SK-N-SH treated with all-trans-retinoic acid at 6 μM for 48 hours (cell line): ENCODE data around the gene KANK3.

Source experiments
- BACH2 ChIP-seq: fragments of 250-450 bp; sonication (Bioruptor Pico); IDR thresholded peaks from 2 replicates; pipeline ENCODE4 v1.9.0; 2021; ENCODE audit warnings: mild to moderate bottlenecking, borderline replicate concordance
- RARB ChIP-seq: fragments of 250-450 bp; sonication (Bioruptor Pico); IDR thresholded peaks from 2 replicates; pipeline ENCODE4 v1.8.0; 2021; ENCODE audit warnings: mild to moderate bottlenecking, moderate library complexity
- SNAI2 ChIP-seq: fragments of 250-450 bp; sonication (Bioruptor Pico); IDR thresholded peaks from 2 replicates; pipeline ENCODE4 v1.5.0; 2020; ENCODE audit warnings: mild to moderate bottlenecking, moderate library complexity
- TCF4 ChIP-seq: fragments of 250-450 bp; sonication (Bioruptor Pico); IDR thresholded peaks from 2 replicates; pipeline ENCODE4 v1.8.0; 2021; ENCODE audit warnings: mild to moderate bottlenecking, moderate library complexity, borderline replicate concordance
- ZFP3 ChIP-seq: fragments of 250-450 bp; sonication (Bioruptor Pico); IDR thresholded peaks from 2 replicates; pipeline ENCODE4 v1.5.0; 2020; ENCODE audit warnings: mild to moderate bottlenecking, moderate library complexity
- TF ChIP-seq, protein P1 (sequence below): fragments of 250-450 bp; sonication (Bioruptor Pico); IDR thresholded peaks from 2 replicates; pipeline ENCODE4 v1.8.0; 2020; ENCODE audit warnings: mild to moderate bottlenecking, moderate library complexity, borderline replicate concordance
- TF ChIP-seq, protein P2 (sequence below): fragments of 250-450 bp; sonication (Bioruptor Pico); IDR thresholded peaks from 2 replicates; pipeline ENCODE4 v1.5.0; 2020; ENCODE audit warnings: mild to moderate bottlenecking, moderate library complexity

DNA sequence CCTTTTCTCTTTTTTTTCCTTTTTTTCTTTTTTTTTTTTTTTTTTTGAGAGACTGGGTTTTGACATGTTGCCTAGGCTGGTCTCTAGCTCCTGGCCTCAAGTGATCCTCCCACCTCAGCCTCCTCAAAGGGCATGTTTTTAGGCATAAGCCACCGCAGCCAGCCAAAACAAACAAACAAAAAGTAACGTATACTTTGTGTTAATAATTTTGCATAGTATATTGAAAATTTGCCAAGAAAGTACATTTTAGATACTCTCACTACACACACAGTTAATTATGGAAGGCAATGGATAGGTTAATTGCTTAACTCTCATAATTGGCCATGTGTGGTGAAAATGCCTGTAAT, 45.5 kb upstream of the KANK3 start:
- TF ChIP-seq RARB (CRISPR knock-in tag), result no peak
- TF ChIP-seq, protein P1, sequence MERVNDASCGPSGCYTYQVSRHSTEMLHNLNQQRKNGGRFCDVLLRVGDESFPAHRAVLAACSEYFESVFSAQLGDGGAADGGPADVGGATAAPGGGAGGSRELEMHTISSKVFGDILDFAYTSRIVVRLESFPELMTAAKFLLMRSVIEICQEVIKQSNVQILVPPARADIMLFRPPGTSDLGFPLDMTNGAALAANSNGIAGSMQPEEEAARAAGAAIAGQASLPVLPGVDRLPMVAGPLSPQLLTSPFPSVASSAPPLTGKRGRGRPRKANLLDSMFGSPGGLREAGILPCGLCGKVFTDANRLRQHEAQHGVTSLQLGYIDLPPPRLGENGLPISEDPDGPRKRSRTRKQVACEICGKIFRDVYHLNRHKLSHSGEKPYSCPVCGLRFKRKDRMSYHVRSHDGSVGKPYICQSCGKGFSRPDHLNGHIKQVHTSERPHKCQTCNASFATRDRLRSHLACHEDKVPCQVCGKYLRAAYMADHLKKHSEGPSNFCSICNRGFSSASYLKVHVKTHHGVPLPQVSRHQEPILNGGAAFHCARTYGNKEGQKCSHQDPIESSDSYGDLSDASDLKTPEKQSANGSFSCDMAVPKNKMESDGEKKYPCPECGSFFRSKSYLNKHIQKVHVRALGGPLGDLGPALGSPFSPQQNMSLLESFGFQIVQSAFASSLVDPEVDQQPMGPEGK (CRISPR knock-in tag), result no peak
- no peak for TF ChIP-seq TCF4 (CRISPR knock-in tag)
- TF ChIP-seq, protein P2, sequence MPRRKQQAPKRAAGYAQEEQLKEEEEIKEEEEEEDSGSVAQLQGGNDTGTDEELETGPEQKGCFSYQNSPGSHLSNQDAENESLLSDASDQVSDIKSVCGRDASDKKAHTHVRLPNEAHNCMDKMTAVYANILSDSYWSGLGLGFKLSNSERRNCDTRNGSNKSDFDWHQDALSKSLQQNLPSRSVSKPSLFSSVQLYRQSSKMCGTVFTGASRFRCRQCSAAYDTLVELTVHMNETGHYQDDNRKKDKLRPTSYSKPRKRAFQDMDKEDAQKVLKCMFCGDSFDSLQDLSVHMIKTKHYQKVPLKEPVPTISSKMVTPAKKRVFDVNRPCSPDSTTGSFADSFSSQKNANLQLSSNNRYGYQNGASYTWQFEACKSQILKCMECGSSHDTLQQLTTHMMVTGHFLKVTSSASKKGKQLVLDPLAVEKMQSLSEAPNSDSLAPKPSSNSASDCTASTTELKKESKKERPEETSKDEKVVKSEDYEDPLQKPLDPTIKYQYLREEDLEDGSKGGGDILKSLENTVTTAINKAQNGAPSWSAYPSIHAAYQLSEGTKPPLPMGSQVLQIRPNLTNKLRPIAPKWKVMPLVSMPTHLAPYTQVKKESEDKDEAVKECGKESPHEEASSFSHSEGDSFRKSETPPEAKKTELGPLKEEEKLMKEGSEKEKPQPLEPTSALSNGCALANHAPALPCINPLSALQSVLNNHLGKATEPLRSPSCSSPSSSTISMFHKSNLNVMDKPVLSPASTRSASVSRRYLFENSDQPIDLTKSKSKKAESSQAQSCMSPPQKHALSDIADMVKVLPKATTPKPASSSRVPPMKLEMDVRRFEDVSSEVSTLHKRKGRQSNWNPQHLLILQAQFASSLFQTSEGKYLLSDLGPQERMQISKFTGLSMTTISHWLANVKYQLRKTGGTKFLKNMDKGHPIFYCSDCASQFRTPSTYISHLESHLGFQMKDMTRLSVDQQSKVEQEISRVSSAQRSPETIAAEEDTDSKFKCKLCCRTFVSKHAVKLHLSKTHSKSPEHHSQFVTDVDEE, result no peak
- TF ChIP-seq BACH2 (CRISPR knock-in tag), result no peak
- no peak for TF ChIP-seq ZFP3 (CRISPR knock-in tag)
- no peak for TF ChIP-seq SNAI2 (CRISPR knock-in tag)
